MCF 10A (cell line): ENCODE results near the gene CIDEB. TPM values are rescaled to one million over a fixed set of nuclear protein-coding genes. Genes with fewer than 3 reads are reported as not detected.

Experiments
- BruUV-seq: library from RNA; stranded (reverse); fragments of 400-500 nt; replicated peaks from 2 replicates; lab custom pipeline; 2021; lab: Mats Ljungman, UMichigan
- CTCF ChIA-PET: fragments of 300-600 bp; sonication (Branson Sonifier 250); formaldehyde crosslinking; extraction: SDS; loops from one replicate; lab custom pipeline; 2021; ENCODE audit warnings: antibody characterized with exemption, inconsistent platforms; lab: Yijun Ruan, JAX
- POLR2A ChIA-PET: fragments of 300-600, 350-650 bp; sonication (Branson Sonifier 250); formaldehyde crosslinking; extraction: SDS; loops from one replicate; lab custom pipeline; 2020; ENCODE audit warnings: antibody characterized with exemption, inconsistent platforms; lab: Yijun Ruan, JAX
- DNase-seq: peaks from one replicate; pipeline ENCODE4 v3.0.0-alpha.2; 2018; ENCODE audit not compliant: unreplicated experiment
- H3K27ac Mint-ChIP-seq: one replicate; pipeline ENCODE4 v1.8.0; 2022; ENCODE audit warnings: mild to moderate bottlenecking, low read depth, mixed read lengths; ENCODE audit not compliant: unreplicated experiment
- H3K27me3 Mint-ChIP-seq: one replicate; pipeline ENCODE4 v1.8.0; 2022; ENCODE audit warnings: mixed read lengths; ENCODE audit not compliant: insufficient read depth, unreplicated experiment
- H3K36me3 Mint-ChIP-seq: one replicate; pipeline ENCODE4 v1.8.0; 2022; ENCODE audit warnings: mild to moderate bottlenecking, moderate library complexity, mixed read lengths; ENCODE audit not compliant: insufficient read depth, unreplicated experiment
- H3K4me1 Mint-ChIP-seq: one replicate; pipeline ENCODE4 v1.8.0; 2022; ENCODE audit warnings: mixed read lengths; ENCODE audit not compliant: insufficient read depth, unreplicated experiment
- H3K4me3 Mint-ChIP-seq: one replicate; pipeline ENCODE4 v1.8.0; 2022; ENCODE audit warnings: mild to moderate bottlenecking, moderate library complexity, mixed read lengths; ENCODE audit not compliant: unreplicated experiment
- H3K9me3 Mint-ChIP-seq: one replicate; pipeline ENCODE4 v1.8.0; 2022; ENCODE audit warnings: mixed read lengths; ENCODE audit not compliant: unreplicated experiment
- intact Hi-C: fragments of 100-400 bp; cut with micrococcal nuclease; formaldehyde crosslinking; loops from 2 replicates; pipeline ENCODE4 v1.14.1; 2022
- total RNA-seq: library from RNA; stranded (reverse); gene quantifications from 2 replicates; pipeline ENCODE4 v1.2.3, GENCODE V29; 2022
- TF ChIP-seq, protein P1 (sequence below): fragments of 200-600 bp; IDR thresholded peaks from one replicate; pipeline ENCODE4 v1.8.0; 2022; ENCODE audit warnings: antibody characterized with exemption, mild to moderate bottlenecking; ENCODE audit not compliant: unreplicated experiment

The CIDEB gene
- total RNA-seq, 1 experiment from 2014 or later, result 1.3 TPM

DNA sequence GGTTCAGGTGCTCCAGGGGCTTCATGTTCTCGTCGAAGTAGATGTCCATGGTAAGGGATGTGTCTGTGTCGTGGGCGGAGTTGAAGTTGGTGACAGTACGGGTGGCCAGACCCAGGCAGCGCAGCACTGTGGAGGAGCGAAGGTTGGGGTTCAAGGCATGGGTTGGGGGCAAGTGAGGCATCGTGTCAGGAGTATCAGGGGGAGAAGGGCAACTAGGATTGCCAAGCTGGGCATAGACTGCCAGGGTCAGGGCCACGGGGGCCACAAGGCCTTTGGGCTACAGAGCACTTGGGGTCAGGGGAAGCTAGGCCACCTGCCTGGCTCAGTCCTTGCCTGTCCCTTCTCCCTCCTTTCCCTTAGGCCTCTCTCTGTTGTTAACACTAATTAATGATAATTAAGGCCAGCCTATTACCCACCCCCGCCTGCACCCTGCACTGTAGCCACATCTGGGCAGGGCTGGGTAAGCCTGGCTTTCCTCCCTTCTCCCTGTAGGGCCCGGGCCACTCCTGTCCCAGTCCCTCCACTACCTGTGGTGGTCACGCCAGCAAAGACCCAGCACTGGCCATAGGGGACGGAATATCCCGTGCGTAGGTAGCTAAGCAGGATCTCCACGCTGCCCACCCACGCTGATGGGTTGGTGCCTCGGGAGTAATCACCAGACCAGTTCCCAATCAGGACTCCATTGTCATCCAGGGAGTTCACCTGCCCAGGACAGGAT is 49.1 kb downstream of the CIDEB start:
- ChIA-PET POLR2A (interaction anchor here (0.5 to 4.0 kb wide), 16 partner anchors 12 to 144 kb away, joined by 3 to 24 read pairs (median 5); partner anchors contain the start of genes CHMP4A, DCAF11, NRL and RABGGTA), CTCF (interaction anchor here (1.1 to 32.3 kb wide), 5 partner anchors 12 to 178 kb away, joined by 3 to 457 read pairs (median 34); partner anchors contain the start of genes CIDEB, DHRS1, LTB4R2 and NOP9)
- TSS peak; percentile 21 for BruUV-seq
- no peak for DNase-seq
- H3K27me3 Mint-ChIP-seq, result no peaks in the 10 kb centered on the region
- H3K9me3 Mint-ChIP-seq, result no peaks in the 10 kb centered on the region
- intact Hi-C loops, result no loop called here
- TF ChIP-seq, protein P1, sequence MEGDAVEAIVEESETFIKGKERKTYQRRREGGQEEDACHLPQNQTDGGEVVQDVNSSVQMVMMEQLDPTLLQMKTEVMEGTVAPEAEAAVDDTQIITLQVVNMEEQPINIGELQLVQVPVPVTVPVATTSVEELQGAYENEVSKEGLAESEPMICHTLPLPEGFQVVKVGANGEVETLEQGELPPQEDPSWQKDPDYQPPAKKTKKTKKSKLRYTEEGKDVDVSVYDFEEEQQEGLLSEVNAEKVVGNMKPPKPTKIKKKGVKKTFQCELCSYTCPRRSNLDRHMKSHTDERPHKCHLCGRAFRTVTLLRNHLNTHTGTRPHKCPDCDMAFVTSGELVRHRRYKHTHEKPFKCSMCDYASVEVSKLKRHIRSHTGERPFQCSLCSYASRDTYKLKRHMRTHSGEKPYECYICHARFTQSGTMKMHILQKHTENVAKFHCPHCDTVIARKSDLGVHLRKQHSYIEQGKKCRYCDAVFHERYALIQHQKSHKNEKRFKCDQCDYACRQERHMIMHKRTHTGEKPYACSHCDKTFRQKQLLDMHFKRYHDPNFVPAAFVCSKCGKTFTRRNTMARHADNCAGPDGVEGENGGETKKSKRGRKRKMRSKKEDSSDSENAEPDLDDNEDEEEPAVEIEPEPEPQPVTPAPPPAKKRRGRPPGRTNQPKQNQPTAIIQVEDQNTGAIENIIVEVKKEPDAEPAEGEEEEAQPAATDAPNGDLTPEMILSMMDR, result no peak
- peaks cover 40% of the 10 kb centered on the region for H3K4me1 Mint-ChIP-seq
- peaks cover 24% of the 10 kb centered on the region for H3K36me3 Mint-ChIP-seq
- H3K4me3 Mint-ChIP-seq, result peak overlapping the region; percentile 57
- H3K27ac Mint-ChIP-seq, result peak overlapping the region; percentile 97

DNA sequence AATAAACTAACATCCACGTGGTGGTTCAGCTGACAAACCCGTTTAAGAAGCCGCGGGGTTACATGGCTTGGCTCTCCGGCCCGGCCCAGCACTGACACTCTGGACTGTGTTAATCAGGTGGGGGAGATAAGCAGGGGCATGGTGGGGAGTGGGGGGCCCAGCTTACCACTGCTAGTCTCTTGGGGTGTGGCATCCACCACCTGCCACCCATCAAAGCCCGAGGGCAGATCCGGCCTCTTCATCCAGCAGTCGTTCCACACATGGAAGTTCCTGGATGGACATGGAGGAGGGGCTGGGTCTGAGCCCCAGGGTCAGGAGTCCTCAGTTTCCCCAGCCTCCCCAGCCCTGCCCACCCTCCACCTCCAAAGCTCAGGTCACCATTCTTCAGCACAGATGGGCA is 49.7 kb downstream of the CIDEB start:
- H3K36me3 Mint-ChIP-seq, result peaks cover 27% of the 10 kb centered on the region
- H3K9me3 Mint-ChIP-seq, result no peaks in the 10 kb centered on the region
- ChIA-PET CTCF (interaction anchor here (1.1 to 32.3 kb wide), 4 partner anchors 16 to 178 kb away, joined by 3 to 457 read pairs (median 213); partner anchors contain the start of genes CIDEB, DHRS1, LTB4R2 and NOP9), POLR2A (interaction anchor here (0.5 to 4.0 kb wide), 10 partner anchors 9 to 143 kb away, joined by 3 to 24 read pairs (median 4); partner anchors contain the start of genes DCAF11, MDP1, NRL and RABGGTA)
- intact Hi-C loops, result no loop called here
- no peaks in the 10 kb centered on the region for H3K27me3 Mint-ChIP-seq
- H3K27ac Mint-ChIP-seq, result peak overlapping the region; percentile 97
- H3K4me3 Mint-ChIP-seq, result no peak overlapping the region
- BruUV-seq, result no TSS peak
- TF ChIP-seq, protein P1, result no peak
- no peak for DNase-seq
- H3K4me1 Mint-ChIP-seq, result peaks cover 39% of the 10 kb centered on the region

DNA sequence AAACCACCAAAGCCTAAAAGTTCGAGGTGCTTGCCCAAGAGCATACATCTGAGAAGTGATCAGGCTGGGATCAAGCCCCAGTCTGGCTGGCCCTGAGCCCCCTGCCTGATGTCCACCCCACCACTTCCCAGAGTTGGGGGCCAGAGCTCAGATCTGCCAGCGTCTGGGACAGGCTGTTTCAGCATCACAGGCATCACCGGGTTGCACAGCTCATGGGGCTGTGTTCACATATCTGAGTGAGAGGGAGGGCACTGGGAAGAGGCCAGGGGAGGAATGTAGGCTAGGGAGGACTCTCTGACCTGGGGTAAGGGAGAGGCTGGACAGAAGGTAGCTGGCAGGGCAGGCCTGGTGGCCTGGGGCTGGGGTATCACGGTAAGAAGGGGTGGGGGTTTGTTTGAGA is 50.8 kb downstream of the CIDEB start:
- H3K9me3 Mint-ChIP-seq, result no peaks in the 10 kb centered on the region
- no TSS peak for BruUV-seq
- TF ChIP-seq, protein P1, result no peak
- H3K4me1 Mint-ChIP-seq, result peaks cover 31% of the 10 kb centered on the region
- peak overlapping the region; percentile 73 for H3K27ac Mint-ChIP-seq
- no peak for DNase-seq
- peaks cover 29% of the 10 kb centered on the region for H3K36me3 Mint-ChIP-seq
- POLR2A ChIA-PET, result interaction anchor here (0.8 to 4.0 kb wide), 8 partner anchors 10 to 41 kb away, joined by 3 to 22 read pairs (median 6); partner anchors contain the start of genes MDP1, RABGGTA and TINF2
- no peaks in the 10 kb centered on the region for H3K27me3 Mint-ChIP-seq
- CTCF ChIA-PET, result interaction anchor here (0.6 to 32.3 kb wide), 4 partner anchors 15 to 99 kb away, joined by 4 to 457 read pairs (median 213); partner anchors contain the start of genes CIDEB, DHRS1, LTB4R2 and NOP9
- no peak overlapping the region for H3K4me3 Mint-ChIP-seq
- intact Hi-C loops, result no loop called here
